Right lobe of liver (tissue), 4 donors: ENCODE measurements around the gene SLC38A10.

ENCODE experiments used
- CTCF ChIP-seq, 4 donors: fragments of 200-600 bp in 3 of 4; fragments of 450-650 bp in 1 of 4; IDR thresholded peaks; one replicate each; pipeline versions ENCODE4 v1.5.1 to v1.8.0; 2016 to 2022; ENCODE audit warnings: antibody characterized with exemption in 4 of 4, mild to moderate bottlenecking in 2 of 4
- POLR2A ChIP-seq: fragments of 450-650 bp; IDR thresholded peaks from one replicate; pipeline ENCODE4 v1.6.1; 2017; ENCODE audit warnings: antibody characterized with exemption, mild to moderate bottlenecking
- donor health status: DM: no; HTN: no; CAD: no.
- donor health status: DM: no; HTN: no; CAD: no.
- donor health status: DM: no; HTN: yes; CAD: no.

- TF ChIP-seq CTCF (IDR thresholded peaks at IDR 0.05) = no peak
- TF ChIP-seq POLR2A = no peak
Observed at GRCh38 chr17:81241203-81241602, 53.9 kb downstream of the SLC38A10 start.
